Prostate gland (tissue), 2 donors: ENCODE measurements around the gene UBXN2A.

Source experiments
- CTCF ChIP-seq, 4 experiments: fragments of 200-600 bp in 2 of 4; fragments of 450-650 bp in 2 of 4; sonication (generic) in 2 of 4; IDR thresholded peaks; 1 replicate in 3 of 4; 2 replicates in 1 of 4; pipeline ENCODE4 v1.5.1; 2016 to 2019; ENCODE audit warnings: antibody characterized with exemption in 4 of 4, mild to moderate bottlenecking in 2 of 4, moderate library complexity in 2 of 4
- POLR2AphosphoS5 ChIP-seq: sonication (generic); formaldehyde crosslinking; IDR thresholded peaks from one replicate; pipeline ENCODE4 v1.6.1; 2017; ENCODE audit warnings: antibody characterized with exemption

DNA sequence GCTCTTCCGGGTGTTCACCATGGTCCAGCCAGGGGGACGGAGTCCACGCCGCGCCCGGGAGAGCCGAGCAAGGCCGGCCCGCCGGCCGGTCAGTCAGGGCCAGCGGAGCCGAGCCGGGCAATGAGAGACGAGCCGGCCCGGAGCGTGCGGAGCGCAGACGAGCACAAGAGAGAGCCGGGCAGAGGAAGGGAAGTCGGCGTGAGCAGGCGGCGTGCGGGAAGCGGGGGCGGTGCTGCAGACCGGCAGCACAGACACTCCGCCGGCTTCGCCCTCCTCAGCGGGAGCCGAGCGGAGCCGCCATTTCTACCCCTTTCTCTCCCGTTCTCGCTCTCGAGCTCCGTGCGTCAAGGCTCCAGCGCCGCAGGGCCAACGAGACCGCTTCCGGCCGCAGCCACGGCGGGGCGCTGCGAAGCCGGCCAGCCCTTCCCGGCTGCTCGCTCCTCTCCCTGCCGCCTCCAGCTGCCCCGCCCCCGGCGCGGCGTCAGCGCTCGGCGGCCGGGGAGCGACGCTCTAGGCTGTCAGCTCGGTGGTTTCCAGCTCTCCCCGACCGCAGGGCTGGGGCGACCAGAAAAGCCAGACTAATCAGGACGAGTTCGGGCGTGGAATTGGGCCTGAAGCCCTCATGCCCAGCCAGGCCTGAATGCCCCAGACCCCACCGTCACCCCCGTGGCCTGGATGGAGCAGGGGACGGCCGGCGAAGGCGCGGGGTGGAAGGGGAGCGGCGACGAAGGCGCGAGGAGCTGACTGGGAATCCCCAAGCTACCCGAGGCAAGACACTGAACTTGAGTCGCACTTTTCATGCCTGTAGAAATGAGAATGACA is 13.3 kb upstream of the UBXN2A start, which contains the start of gene ATAD2B:
- TF ChIP-seq CTCF (IDR thresholded peaks at IDR 0.05) = peak; percentile 77 to 97 (median 90)
- TF ChIP-seq POLR2AphosphoS5 = peak; percentile 87
